C4-2B (cell line): ENCODE measurements around the gene AQP7.

ENCODE experiments used
- ZFX ChIP-seq: fragments of 450-650 bp; IDR thresholded peaks from 2 replicates; pipeline ENCODE4 v1.6.1; 2017
- TF ChIP-seq, protein P1 (sequence below): fragments of 450-650 bp; conservative IDR thresholded peaks from 2 replicates; pipeline ENCODE4 v1.5.1; 2017; ENCODE audit warnings: mild to moderate bottlenecking

DNA sequence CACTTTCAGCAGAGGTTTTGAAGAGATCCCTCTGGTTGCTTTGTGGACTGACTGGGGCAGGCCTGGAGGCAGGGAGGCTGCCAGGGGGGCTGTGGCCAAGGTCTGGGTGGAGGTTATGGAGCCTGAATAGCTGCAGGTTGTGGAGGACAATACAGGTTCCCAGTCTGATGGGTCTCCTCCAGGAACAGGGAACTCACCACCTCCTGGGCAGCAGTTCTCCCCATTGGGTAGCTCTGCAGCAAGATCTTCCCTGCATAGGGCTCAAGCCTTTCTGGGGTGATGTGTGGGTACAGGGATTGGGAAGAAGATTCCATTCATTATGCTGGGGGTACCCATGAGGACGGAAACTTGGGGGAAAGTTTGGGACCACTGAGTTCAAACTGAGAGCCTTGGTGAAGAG lies 38.2 kb upstream of the AQP7 start:
- no peak for TF ChIP-seq ZFX
- TF ChIP-seq, protein P1, sequence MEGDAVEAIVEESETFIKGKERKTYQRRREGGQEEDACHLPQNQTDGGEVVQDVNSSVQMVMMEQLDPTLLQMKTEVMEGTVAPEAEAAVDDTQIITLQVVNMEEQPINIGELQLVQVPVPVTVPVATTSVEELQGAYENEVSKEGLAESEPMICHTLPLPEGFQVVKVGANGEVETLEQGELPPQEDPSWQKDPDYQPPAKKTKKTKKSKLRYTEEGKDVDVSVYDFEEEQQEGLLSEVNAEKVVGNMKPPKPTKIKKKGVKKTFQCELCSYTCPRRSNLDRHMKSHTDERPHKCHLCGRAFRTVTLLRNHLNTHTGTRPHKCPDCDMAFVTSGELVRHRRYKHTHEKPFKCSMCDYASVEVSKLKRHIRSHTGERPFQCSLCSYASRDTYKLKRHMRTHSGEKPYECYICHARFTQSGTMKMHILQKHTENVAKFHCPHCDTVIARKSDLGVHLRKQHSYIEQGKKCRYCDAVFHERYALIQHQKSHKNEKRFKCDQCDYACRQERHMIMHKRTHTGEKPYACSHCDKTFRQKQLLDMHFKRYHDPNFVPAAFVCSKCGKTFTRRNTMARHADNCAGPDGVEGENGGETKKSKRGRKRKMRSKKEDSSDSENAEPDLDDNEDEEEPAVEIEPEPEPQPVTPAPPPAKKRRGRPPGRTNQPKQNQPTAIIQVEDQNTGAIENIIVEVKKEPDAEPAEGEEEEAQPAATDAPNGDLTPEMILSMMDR, result no peak
